ENCODE measurements around the gene TULP3.

TULP3 gene

GRCh38 chr12:2936301-2936700 lies 45.6 kb downstream of the TULP3 start:
- no peak for DNase-seq

DNA sequence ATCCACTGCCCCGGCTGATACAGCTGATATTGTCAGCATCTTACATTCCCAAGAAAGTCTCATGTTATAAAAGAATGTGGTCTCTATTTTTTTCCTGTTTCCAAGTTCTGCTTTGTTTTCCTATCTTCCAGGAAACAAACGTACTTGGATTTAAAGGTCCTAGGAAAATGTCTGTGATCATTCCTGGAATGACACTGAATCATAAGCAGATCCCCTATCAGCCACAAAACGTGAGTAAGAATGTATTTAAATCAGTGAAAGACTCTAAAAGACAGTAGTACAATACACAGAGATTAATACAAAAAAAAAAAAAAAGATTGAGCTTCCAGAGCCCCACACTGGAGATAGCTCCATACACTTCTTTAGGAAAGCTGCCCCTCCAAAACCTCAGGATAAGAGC lies 46.8 kb downstream of the TULP3 start:
- no peak for DNase-seq

- no peak for DNase-seq
Observed at GRCh38 chr12:2939191-2939590, 48.5 kb downstream of the TULP3 start.

- no peak for DNase-seq
Observed at GRCh38 chr12:2940564-2940963, 49.9 kb downstream of the TULP3 start.

- no peak for DNase-seq
Observed at GRCh38 chr12:2941524-2941923, 50.8 kb downstream of the TULP3 start.

GRCh38 chr12:2944401-2945047 lies 53.8 kb downstream of the TULP3 start:
- peak; percentile 97 for DNase-seq

- DNase-seq = no peak
Observed at GRCh38 chr12:2949411-2949810, 58.7 kb downstream of the TULP3 start.

DNA sequence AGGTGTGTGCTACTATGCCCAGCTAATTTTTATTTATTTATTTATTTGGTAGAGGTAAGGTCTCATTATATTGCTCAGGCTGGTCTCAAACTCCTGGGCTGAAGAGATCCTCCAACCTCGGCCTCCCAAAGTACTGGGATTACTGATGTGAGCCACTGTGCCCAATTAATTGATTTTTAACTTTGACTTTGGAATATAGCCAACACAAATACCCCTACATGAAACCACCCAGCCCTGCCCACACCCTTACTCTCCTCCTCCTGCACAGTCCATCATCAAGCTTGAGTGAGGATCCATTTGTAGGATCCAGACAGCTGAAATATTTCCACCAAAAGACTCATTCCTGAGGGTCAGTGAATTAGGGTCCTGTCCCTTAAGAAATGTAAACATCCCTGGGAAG lies 65.2 kb downstream of the TULP3 start:
- no peak for DNase-seq

DNA sequence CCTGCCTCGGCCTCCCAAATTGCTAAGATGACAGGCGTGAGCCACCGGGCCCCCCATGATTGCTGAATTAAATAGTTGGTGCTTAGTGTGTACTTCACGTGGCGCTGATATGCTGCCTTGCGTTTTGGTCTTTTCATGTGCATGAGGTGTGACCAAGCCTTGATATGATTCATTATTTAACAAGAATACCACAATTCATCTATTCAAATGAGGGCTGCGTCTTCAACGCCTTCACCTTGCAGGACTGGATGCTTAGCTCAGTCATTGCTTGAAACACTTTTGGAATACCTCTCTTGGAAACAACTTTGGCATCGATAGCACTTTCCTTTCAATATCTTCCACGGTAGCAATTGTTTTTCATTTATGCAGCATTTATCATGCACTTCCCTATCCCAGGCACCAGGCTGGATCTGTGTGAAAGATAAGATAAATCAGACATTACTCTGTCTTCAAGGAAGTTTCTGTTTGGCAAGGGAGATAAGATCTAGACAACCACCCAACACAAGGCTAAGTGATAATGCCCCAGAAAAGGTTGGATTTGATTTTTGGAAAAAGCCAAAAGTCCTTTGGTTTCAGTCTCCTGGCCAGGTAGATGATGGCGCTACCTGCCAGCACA lies 67.2 kb downstream of the TULP3 start:
- DNase-seq = peak; percentile 78

DNA sequence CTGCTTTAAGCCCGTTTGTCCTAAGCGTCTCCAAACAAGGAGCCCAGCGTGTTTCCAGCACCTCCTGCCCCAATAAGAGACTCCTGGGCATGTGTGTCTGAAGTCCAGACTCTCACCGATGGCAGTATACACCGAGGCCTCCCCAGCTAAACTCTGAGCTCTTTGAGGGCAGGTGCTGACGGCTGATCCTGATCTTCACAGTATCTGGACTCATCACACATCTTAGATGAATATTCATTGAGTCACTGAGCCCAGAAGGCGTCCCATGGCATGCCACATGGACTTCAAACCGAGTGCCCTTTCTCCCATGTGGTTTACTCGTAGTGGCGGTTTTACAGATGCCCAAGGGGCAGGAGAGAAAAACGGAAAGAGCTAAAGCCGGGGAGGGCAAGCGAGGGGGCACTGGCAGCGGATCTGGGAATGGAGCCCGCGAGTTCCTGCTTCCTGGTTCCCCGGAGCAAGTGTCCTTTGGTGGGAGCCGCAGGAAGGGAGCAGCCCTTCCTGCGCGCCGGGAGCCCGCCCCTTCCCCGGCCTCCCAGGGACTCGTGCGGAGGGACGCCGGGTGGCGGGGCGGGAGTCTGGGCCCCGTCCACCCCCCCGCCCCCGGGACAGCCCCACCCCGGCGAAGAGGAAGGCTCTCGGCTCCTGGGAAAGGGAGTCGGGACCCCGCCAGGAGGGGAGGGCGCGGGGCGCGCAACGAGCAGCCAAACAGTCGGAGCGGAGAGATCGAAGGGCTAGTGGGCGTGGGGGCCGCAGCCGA lies 67.9 kb downstream of the TULP3 start:
- DNase-seq = peak; percentile 98

DNA sequence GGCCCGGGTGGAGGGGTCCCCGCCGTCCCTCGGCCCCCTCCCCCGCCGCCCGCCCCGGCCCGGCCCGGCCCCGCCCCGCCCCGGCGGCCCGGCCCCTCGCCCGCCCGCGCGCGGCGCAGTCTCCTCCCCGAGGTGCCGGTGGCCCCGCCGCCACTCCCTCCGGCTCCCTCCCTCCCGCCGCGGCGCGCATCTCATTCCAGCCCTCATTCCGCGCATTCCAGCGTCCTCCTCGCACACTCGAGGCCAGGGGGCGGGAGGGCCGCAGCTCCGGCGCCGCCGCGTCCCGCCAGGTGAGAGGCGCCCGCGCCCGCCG lies 68.5 kb downstream of the TULP3 start, which contains the start of gene TEAD4:
TEAD4 (plus strand) TSS at position 206 of the 313 bp plus-strand sequence.
- DNase-seq = peak; percentile 98

DNA sequence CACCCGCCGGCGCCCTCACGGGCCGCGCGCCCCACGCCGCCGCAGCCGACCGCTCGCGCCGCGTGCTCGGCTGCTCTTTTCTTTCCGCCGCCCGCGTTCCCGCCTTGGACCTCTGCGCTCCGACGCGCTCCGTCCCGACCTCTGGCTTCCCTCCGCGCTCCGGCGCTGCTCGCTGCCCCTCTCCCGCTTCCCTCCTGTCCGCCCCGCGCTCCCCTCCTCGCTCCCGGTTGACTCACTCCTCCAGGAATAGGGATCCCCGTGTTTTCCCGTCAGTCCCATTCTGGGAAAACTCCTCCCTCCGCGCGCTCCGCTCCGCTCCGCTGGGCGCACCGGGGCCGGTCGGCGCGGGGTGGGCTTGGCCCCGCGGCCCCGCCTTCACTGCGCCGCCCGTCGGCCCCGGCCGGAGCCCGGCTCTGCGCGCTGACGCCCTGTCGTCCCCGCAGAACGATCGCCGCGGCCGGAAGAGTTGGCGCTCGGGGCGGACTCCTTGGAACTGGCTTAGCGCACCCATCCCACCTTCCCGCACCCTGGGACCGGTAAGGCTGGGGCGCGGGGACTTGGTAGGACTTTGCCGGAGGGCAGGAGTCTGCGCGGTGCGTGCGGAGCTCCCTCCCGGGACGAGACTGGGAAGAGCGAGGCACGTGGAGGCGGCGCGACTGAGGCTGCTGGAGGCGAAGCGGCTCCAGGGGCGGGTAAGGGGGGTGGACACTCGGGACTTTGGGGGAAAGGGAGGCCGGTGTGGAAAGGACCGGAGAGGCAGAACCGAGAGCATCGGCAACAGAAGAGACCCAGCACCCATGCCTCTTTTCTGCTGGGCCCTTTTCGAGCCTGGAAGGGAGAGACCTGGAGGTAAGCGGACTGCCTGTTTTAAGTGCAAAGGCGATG lies 69.1 kb downstream of the TULP3 start:
- DNase-seq = peak; percentile 98

GRCh38 chr12:2960390-2960956 lies 69.8 kb downstream of the TULP3 start:
- peak; percentile 80 for DNase-seq

GRCh38 chr12:2960996-2961616 lies 70.4 kb downstream of the TULP3 start:
- no peak for DNase-seq

DNA sequence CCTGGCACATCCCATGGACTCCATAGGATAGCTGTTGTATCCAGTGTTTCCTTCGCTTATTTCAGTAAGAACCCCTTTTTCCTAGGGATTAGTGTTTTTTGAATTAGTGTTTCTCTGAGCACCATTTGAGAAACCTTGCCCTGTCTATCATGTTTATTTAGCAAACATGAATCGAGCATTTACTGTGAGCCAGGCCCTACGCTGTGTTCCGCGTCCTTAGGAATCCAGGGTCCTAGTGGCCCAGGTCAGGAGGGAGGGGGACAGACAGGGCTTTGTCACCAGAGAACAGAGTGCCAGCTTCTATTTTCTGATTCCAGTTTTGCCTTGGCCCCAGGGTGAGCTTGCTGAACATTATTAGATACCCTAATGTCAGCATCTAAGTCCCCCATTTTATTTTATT lies 71.0 kb downstream of the TULP3 start:
- no peak for DNase-seq

GRCh38 chr12:2963154-2963759 lies 72.6 kb downstream of the TULP3 start:
- DNase-seq = no peak

GRCh38 chr12:2963760-2964292 lies 73.1 kb downstream of the TULP3 start:
- DNase-seq = no peak

DNA sequence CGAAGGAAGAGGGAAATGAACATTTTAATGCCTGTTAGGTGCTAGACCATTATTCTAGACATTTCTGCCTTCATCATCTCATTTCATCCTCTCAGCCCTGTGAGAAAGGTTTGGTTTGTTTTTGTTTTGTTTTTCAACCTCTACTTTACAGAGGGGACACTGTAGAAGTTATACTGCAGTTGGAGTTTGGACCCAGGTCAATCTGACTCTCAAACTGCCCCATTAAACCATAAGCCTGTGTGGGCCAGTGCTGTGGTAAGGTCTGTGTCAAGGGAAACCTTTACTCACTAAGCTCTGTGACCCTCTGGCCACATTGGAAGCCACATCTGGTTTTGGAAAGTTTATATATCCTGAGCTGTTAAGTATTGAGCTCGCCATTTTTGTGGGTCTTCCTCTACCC lies 77.0 kb downstream of the TULP3 start:
- DNase-seq = no peak

- DNase-seq = no peak
Observed at GRCh38 chr12:2970744-2971143, 80.1 kb downstream of the TULP3 start.

- DNase-seq = no peak
Observed at GRCh38 chr12:2973566-2973965, 82.9 kb downstream of the TULP3 start.

DNA sequence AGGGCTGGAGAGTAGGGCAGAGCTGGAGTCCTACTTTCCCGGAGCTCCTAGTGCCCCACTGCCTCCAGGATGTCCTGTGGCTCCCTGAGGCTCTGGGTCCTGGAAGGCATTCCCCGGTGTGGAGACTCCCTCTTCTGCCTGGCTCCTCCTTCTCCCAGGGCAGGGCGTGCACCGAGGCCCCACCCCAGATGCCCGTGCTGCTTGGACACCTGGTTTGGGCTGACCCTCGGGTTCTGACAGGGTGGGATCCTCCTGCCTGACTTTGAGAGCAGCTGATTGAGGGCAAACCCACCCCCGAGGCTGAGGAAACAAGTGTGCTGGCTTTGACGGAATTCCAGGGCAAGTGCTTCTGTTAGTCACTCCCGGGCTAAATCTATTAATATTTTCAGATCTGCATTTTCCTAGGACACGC lies 83.9 kb downstream of the TULP3 start:
- DNase-seq = no peak

DNA sequence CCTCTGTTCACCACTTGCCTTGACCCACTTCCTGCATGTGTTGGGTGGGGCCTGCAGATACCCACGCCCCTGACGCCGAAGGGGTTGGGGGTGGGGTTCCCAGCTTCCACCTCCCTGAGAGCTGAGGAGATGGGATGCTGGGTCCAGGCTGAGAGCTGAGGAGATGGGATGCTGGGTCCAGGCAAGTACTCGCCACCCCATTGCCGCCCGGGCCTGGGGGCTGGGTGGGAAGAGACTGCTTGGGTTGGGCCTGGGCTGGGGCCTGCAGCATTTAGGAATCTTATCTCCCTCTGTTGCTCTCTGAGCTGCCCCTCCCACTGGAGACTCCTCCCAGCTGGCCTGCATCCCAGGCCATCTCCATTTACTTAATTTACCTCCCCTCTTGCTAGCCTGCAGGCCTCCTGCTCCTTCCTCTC lies 85.9 kb downstream of the TULP3 start:
- DNase-seq = no peak

All from DMS53 (cell line).